Adrenal gland (tissue), 12 donors: ENCODE data around the gene NHS. TPM values are rescaled to one million over a fixed set of nuclear protein-coding genes. Genes with fewer than 3 reads are reported as not detected.

ENCODE experiments used
- DNase-seq, 7 donors: peaks; one replicate each; pipeline ENCODE4 v3.0.0-alpha.2; 2019 to 2020
- H3K27ac ChIP-seq, 5 donors: fragments of 200-600 bp; sonication (generic) in 4 of 5; 1 replicate in 3 of 5; 2 replicates in 2 of 5; pipeline versions ENCODE4 v1.5.1 to v1.8.0; 2016 to 2020; ENCODE audit warnings: mild to moderate bottlenecking in 1 of 5
- H3K27me3 ChIP-seq: fragments of 200-600 bp; 2 replicates; pipeline ENCODE4 v1.8.0; 2021
- H3K36me3 ChIP-seq, 2 donors: fragments of 200-600 bp; replicated peaks in 1 of 2; 1 replicate in 1 of 2; 2 replicates in 1 of 2; pipeline versions ENCODE4 v1.5.1 to v1.8.0; 2018 to 2022
- H3K4me1 ChIP-seq, 2 donors: fragments of 200-600 bp; replicated peaks in 1 of 2; 1 replicate in 1 of 2; 2 replicates in 1 of 2; pipeline versions ENCODE4 v1.5.1 to v1.8.0; 2018 to 2021
- H3K4me3 ChIP-seq, 4 donors: fragments of 200-600 bp; sonication (generic) in 3 of 4; one replicate each; pipeline ENCODE4 v1.5.1; 2016 to 2018
- H3K9me3 ChIP-seq, 3 donors: fragments of 200-600 bp; sonication (generic) in 1 of 3; replicated peaks in 1 of 3; 1 replicate in 2 of 3; 2 replicates in 1 of 3; pipeline versions ENCODE4 v1.5.1 to v1.8.0; 2016 to 2021
- CTCF ChIP-seq, 6 experiments: fragments of 450-650 bp in 4 of 6; fragments of 200-600 bp in 2 of 6; sonication (generic) in 1 of 6; IDR thresholded peaks; 1 replicate in 5 of 6; 2 replicates in 1 of 6; pipeline versions ENCODE4 v1.5.1 to v1.8.0; 2016 to 2021; ENCODE audit warnings: antibody characterized with exemption in 6 of 6, mild to moderate bottlenecking in 2 of 6, moderate library complexity in 1 of 6
- POLR2A ChIP-seq, 2 donors: fragments of 450-650 bp; IDR thresholded peaks; one replicate each; pipeline ENCODE4 v1.6.1; 2017; ENCODE audit warnings: antibody characterized with exemption in 2 of 2, mild to moderate bottlenecking in 2 of 2, moderate library complexity in 1 of 2
- WGBS, 4 donors: extraction: QIAGEN DNeasy Blood & Tissue Kit in 2 of 4; methylation state at CpG; one replicate each; pipeline versions ENCODE4 v1.1.5 to v1.1.7; 2013 to 2017; 5-methylcytosine and 5-hydroxymethylcytosine counted together
- intact Hi-C, 2 donors: fragments of 100-400 bp; cut with DNase I; formaldehyde crosslinking; loops; one replicate each; pipeline versions ENCODE4 v1.14.1 to v1.15.0; 2022 to 2023
- polyA plus RNA-seq, 3 donors: library from polyadenylated mRNA; stranded (reverse); fragments of 200-250 nt in 2 of 3; fragments of 350-450 nt in 1 of 3; fragmentation: Illumina TruSeq in 1 of 3; extraction: RNeasy Lipid Tissue Mini Kit (QIAGEN cat#74804) in 1 of 3; gene quantifications; one replicate each; pipeline ENCODE4 v1.2.3, GENCODE V29; 2013 to 2014
- total RNA-seq, 9 donors: library from RNA; depleted of rRNA in 4 of 9; stranded (reverse); fragments of >200 nt in 4 of 9; fragments of 120-200 nt in 1 of 9; fragmentation: NEBNext Ultra II Directional in 1 of 9; extraction: Animal tissue kit (Norgen Biotek cat#: 25700) in 1 of 9; gene quantifications; one replicate each; pipeline versions ENCODE4 v1.1.0 to v1.2.4, GENCODE V29; 2013 to 2023
- donor health status: healthy with polysubstance abuse.
- donor health status: Bipolar disorder and iron deficiency.
- donor health status: DM: yes; HTN: yes; CAD: no.
- donor health status: DM: no; HTN: no; CAD: no.
- donor health status: DM: no; HTN: no; CAD: no.
- donor health status: DM: yes; HTN: yes; CAD: no.

NHS gene
- total and polyA plus RNA-seq, 12 donors = 4.4 to 12.5 (median 6.8) TPM

- intact Hi-C loops = no loop called here
Observed at GRCh38 chrX:17670874-17671273, 295.9 kb downstream of the NHS start.

GRCh38 chrX:17674601-17675000, 299.6 kb downstream of the NHS start:
- Histone ChIP-seq H3K4me1 (no peaks in the 10 kb centered on the region), H3K36me3 (no peaks in the 10 kb centered on the region), H3K27me3 (peaks cover 6% of the 10 kb centered on the region), H3K27ac (no peak overlapping the region), H3K4me3 (no peak overlapping the region), H3K9me3 (no peaks in the 10 kb centered on the region)
- peak in 3 of 7 donors; percentile 29 to 42 (median 30) for DNase-seq
- TF ChIP-seq POLR2A (IDR thresholded peaks at IDR 0.05) (no peak), CTCF (IDR thresholded peaks at IDR 0.05) (no peak)
- intact Hi-C loops = no loop called here
- WGBS, 4 donors = 6 to 32% (median 17%) methylated on average over 2 of the region's 2 CpGs

More at GRCh38 chrX:17670874-17671273, 295.9 kb downstream of the NHS start:
- Histone ChIP-seq H3K9me3 (no peaks in the 10 kb centered on the region), H3K27ac (no peak overlapping the region), H3K27me3 (peaks cover 6% of the 10 kb centered on the region), H3K4me1 (no peaks in the 10 kb centered on the region), H3K36me3 (no peaks in the 10 kb centered on the region), H3K4me3 (no peak overlapping the region)
- no peak for DNase-seq
- TF ChIP-seq CTCF (IDR thresholded peaks at IDR 0.05) = no peak
- TF ChIP-seq POLR2A (IDR thresholded peaks at IDR 0.05) = no peak
- WGBS, 4 donors = 75 to 100% (median 82%) methylated on average over 2 to 3 of the region's 3 CpGs

- Histone ChIP-seq H3K4me1 (no peaks in the 10 kb centered on the region), H3K36me3 (no peaks in the 10 kb centered on the region), H3K27ac (no peak overlapping the region), H3K9me3 (no peaks in the 10 kb centered on the region), H3K27me3 (no peaks in the 10 kb centered on the region), H3K4me3 (no peak overlapping the region)
- intact Hi-C loops = no loop called here
- DNase-seq = no peak
- no peak for TF ChIP-seq POLR2A (IDR thresholded peaks at IDR 0.05)
- no peak for TF ChIP-seq CTCF (IDR thresholded peaks at IDR 0.05)
Observed at GRCh38 chrX:17679261-17679660, 304.3 kb downstream of the NHS start.

- intact Hi-C loops = loop anchor here in 1 of 2 donors (10.0 kb wide), 1 partner anchor 435 kb away; no protein-coding TSS in a partner anchor
- H3K4me3 ChIP-seq = no peak overlapping the region
- H3K27ac ChIP-seq = no peak overlapping the region
- TF ChIP-seq CTCF (IDR thresholded peaks at IDR 0.05) (no peak), POLR2A (IDR thresholded peaks at IDR 0.05) (no peak)
- WGBS, 4 donors = 63 to 92% (median 66%) methylated on average over 1 to 2 of the region's 2 CpGs
- no peaks in the 10 kb centered on the region for H3K4me1 ChIP-seq
- H3K27me3 ChIP-seq = no peaks in the 10 kb centered on the region
- DNase-seq = no peak
- H3K36me3 ChIP-seq = no peaks in the 10 kb centered on the region
- H3K9me3 ChIP-seq = no peaks in the 10 kb centered on the region
Observed at GRCh38 chrX:17679820-17680219, 304.8 kb downstream of the NHS start.
